ENCODE data around the gene DIP2B.

DNA sequence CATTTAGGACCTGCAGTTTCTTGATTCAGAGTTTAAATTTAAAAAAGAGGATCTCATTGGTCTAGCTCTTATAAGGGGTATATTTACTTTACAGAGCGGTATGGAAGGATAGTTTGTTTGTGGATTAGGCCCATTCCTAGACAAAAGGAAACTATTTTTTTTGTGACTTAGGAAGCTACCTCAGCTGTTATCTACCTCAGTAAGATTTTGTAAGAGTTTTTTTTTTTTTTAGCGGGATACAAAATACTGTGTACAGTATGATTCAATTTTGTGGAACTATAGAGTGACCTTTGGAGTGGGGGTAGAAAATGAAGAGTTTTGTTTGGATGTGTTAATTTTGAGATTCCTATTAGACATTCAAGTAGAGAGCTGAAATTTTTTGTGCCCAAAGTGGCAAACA lies 154.5 kb downstream of the DIP2B start:
- TF ChIP-seq EZH2 (IDR thresholded peaks at IDR 0.05; ENCODE audit: borderline replicate concordance, low read length): no peak
- TF ChIP-seq, protein P1, sequence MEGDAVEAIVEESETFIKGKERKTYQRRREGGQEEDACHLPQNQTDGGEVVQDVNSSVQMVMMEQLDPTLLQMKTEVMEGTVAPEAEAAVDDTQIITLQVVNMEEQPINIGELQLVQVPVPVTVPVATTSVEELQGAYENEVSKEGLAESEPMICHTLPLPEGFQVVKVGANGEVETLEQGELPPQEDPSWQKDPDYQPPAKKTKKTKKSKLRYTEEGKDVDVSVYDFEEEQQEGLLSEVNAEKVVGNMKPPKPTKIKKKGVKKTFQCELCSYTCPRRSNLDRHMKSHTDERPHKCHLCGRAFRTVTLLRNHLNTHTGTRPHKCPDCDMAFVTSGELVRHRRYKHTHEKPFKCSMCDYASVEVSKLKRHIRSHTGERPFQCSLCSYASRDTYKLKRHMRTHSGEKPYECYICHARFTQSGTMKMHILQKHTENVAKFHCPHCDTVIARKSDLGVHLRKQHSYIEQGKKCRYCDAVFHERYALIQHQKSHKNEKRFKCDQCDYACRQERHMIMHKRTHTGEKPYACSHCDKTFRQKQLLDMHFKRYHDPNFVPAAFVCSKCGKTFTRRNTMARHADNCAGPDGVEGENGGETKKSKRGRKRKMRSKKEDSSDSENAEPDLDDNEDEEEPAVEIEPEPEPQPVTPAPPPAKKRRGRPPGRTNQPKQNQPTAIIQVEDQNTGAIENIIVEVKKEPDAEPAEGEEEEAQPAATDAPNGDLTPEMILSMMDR (conservative IDR thresholded peaks at IDR 0.05 in 1 of 2, IDR thresholded peaks at IDR 0.05 in 1 of 2; ENCODE audit: extremely low read depth in 1 of 2, insufficient read depth in 1 of 2, low read depth in 1 of 2, low read length in 2 of 2): no peak
